HG03108 (cell line): ENCODE results near the gene LIN37.
"Not testable (repeated sequence)": the region's sequence is repeated elsewhere in the genome, so short reads cannot be mapped to it uniquely, and the experiment has no call there.

Experiments used
- ATAC-seq: cut with Tn5 transposase; IDR thresholded peaks from one replicate; pipeline ENCODE4 v1.9.1; 2021; ENCODE audit warnings: moderate library complexity; ENCODE audit not compliant: unreplicated experiment

The LIN37 gene

DNA sequence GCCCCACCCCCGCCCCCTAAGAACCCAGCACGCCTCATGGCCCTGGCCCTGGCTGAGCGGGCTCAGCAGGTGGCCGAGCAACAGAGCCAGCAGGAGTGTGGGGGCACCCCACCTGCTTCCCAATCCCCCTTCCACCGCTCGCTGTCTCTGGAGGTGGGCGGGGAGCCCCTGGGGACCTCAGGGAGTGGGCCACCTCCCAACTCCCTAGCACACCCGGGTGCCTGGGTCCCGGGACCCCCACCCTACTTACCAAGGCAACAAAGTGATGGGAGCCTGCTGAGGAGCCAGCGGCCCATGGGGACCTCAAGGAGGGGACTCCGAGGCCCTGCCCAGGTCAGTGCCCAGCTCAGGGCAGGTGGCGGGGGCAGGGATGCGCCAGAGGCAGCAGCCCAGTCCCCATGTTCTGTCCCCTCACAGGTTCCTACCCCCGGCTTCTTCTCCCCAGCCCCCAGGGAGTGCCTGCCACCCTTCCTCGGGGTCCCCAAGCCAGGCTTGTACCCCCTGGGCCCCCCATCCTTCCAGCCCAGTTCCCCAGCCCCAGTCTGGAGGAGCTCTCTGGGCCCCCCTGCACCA lies 38.9 kb downstream of the LIN37 start:
- no peak for ATAC-seq

GRCh38 chr19:35788205-35788960 lies 40.0 kb downstream of the LIN37 start:
- ATAC-seq = no peak

DNA sequence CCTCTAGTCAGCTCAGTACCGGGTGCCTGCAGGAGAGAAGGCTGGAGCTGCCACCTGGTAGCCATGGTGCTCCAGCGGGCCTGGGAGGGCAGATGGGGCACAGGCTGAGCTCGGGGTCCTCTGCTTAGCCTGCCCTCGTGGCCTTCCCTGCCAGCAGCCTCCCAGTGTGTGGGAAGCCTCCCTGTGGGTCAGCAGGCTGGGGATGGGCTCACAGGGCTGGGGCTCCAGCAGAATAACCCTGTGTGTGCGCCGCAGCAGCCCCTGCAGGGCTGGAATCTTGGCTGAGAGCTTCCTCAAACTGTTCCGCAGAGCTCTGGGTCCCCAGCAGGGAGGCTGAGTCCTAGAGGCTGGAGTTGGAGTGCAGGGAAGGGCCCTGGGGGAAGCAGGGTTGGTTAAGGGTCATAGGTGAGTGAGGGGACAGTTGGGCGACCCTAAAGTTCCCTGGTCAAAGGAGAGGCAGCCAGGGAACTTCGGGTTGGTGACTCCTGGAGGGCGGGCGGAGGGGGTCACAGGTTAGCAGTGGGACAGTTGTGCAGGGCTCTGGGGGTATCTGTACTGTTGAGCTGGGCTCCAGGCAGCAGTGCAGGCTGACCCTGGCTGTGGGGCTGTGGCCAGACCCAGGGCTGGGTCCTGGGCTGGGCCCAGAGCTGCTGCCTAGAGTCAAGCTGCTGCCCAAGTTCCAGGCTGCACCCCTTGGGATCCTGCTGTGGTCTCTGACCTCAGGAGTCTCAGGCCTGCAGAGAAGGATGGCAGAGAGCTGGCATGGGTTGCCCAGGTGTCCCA lies 41.0 kb downstream of the LIN37 start:
- ATAC-seq = no peak

DNA sequence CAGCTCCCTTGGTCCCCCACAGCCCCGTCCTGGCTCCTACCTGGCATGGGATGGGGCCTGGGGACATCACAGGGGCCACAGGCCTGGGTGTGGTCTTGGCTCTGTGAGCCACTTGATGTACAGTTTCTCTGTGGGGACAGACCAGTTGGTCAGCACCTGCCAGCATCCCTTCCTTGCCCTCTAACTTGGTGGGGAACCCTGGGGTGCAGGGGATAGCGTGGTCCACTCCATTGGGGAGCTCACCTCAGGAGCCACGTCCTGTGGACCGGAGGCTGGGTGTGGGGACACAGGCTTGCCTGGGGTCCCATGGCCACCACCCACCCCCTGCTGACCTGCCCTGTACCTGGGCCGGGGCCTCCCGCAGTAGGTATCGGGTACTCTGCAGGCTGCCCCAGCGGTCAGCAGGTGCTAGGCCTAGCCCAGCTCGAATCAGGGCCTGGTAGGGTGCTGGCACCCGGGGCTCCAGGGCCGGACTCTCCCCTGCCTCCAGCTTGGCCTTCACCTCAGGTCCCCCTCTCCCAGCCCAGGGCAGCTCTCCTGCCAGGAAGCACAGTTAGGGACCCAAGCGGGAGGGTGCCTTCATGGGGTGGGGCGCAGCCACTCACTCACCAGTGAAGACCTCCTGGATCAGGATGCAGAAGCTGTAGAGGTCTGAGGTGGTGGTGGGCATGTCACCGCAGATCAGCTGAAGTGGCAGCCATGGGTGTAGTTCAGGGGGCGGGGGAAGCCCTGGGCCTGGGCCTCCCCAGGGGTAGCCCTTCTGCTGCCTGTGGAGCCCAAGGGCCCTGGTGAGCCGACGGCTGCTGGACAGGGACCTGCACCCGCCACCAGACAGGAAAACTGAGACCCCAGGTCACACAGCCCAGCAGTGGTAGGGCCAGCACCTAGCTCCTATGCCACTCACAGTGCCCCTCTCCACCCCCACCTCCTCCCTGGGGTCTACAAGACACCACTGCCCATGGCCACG lies 41.9 kb downstream of the LIN37 start:
- no peak for ATAC-seq

DNA sequence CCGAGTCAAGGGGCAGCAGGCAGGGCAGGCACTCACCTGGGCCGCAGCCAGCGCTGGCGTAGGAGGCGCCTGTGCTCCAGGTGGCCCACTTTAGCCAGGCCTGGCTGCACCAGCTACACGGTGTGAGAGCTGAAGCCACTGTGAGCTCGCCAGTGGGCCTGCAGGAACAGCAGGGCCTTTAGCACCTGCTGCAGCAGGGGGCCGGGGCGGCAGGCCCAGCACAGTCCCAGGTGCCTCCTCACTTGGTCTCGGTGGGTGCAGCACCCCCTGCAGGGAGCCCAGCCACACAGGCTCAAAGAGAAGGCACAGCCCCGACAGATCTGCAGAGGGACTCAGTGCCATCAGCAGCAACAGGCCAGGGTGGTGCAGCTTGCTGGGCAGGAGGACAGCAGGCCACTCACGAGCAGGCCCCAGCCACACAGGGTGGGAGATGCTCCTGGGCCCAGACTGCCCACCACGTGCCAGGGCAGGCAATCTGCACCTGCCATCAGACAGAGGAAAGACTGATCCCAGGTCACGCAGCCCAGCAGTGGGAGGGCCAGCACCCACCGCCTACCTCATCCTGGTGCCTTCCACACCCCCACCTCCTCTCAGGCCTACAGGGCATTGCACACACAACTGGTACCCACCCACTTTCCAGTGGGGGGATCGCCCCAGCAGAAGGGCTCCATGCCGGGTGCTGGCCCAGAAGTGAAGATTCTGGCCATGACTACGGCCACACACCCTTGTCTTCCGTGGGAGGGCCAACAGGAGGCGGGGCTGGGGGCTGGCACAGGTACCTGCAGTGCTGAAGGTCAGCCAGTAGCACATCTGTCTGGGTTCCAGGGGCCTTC lies 42.8 kb downstream of the LIN37 start:
- no peak for ATAC-seq

GRCh38 chr19:35791814-35792279 lies 43.5 kb downstream of the LIN37 start:
- no peak for ATAC-seq

DNA sequence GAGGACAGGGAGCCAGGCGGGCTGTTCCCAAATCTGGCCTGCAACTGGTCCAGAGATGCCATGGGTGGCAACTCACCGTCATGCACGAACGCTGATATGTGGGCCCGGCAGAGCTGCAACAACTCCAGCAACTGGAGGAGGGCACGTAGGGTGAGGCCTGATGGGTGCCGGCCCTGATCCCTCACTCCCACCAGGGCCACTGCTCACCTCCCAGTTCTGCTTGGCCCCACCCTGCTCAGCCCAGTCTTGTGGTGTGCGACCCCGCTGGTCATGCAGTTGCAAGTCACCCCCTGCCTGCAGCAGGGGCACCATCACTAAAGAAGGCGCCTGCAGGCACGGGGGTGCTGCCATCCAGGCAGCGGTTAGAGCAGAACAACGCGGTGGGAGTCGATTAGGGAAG lies 43.9 kb downstream of the LIN37 start:
- no peak for ATAC-seq

- no peak for ATAC-seq
Observed at GRCh38 chr19:35792888-35793287, 44.5 kb downstream of the LIN37 start.

GRCh38 chr19:35793381-35794165 lies 45.2 kb downstream of the LIN37 start:
- no peak for ATAC-seq

- not testable (repeated sequence) for ATAC-seq
Observed at GRCh38 chr19:35795564-35795963, 47.2 kb downstream of the LIN37 start.

GRCh38 chr19:35796645-35797542 lies 48.5 kb downstream of the LIN37 start:
- no peak for ATAC-seq

- ATAC-seq = no peak
Observed at GRCh38 chr19:35797663-35798062, 49.3 kb downstream of the LIN37 start.

GRCh38 chr19:35801828-35802227 lies 53.5 kb downstream of the LIN37 start:
- ATAC-seq = no peak
